GM04503 (cell line): Measurements from ENCODE around the gene ADO.
"Not testable (repeated sequence)": the region's sequence is repeated elsewhere in the genome, so short reads cannot be mapped to it uniquely, and the experiment has no call there.

ENCODE experiments used
- DNase-seq: peaks from one replicate; pipeline ENCODE4 v3.0.0-alpha.2; 2012; ENCODE audit warnings: low read depth

The ADO gene

DNA sequence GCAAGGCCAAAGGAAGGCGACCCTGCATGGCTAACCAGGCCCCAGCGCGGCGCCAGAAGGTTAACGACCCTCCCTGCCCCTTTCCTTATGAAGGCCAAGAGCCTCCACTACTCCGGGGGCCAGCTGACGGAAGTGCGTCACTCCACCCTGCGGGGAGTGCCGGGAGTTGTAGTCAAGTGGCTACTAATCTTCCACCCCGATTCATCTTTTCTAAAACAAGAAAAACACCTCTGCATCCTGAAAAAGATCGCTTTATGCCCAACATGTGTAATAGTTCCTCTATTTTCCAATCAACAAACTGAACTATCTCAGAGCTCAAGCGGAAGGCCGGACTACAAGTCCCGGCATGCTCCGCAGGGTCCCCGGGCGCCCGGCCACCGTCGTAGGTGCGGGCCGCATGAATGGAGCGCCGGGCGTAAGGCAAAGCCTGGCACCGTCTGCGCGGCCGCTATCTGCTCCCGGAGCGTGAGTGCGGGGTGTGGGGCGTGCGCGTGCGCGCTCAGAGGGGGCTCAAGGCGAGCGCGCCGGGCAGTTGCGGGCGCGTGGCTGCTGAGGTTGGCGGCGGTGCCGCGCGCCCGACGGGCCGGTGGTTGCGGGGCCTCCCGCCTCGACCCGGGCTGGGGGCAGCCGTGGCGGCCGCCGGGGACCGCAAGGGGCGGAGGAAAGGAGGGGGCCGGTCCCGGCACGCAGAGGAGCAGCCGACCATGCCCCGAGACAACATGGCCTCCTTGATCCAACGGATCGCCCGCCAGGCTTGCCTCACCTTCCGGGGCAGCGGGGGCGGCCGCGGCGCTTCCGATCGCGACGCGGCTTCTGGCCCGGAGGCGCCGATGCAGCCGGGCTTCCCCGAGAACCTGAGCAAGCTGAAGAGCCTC, at the start of gene ADO:
Gene ADO, plus strand, starts transcription at position 365 of the 875 bp plus-strand sequence. Its CDS starts 340 bp downstream, at position 705.
- no peak for DNase-seq

DNA sequence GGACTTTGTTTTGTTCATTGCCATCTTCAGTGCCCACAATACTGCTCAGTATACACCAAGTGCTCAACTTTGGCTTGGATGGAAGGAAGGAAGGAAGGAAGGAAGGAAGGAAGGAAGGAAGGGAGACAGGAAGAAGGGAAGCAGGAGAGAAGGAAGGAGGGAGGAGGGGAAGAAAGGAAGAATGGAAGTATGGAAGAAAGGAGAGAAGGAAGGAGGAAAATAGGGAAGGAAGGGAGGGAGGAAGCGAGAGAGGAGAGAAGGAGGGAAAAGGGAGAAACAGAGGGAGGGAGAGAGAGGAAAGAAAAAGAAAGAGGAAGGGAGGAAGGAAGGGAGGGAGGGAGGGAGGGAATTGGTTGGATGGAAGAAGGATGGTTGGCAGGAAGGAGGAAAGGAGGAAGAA, 49.6 kb upstream of the ADO start:
- no peak for DNase-seq

GRCh38 chr10:62755662-62756653, 48.6 kb upstream of the ADO start:
- no peak for DNase-seq

DNA sequence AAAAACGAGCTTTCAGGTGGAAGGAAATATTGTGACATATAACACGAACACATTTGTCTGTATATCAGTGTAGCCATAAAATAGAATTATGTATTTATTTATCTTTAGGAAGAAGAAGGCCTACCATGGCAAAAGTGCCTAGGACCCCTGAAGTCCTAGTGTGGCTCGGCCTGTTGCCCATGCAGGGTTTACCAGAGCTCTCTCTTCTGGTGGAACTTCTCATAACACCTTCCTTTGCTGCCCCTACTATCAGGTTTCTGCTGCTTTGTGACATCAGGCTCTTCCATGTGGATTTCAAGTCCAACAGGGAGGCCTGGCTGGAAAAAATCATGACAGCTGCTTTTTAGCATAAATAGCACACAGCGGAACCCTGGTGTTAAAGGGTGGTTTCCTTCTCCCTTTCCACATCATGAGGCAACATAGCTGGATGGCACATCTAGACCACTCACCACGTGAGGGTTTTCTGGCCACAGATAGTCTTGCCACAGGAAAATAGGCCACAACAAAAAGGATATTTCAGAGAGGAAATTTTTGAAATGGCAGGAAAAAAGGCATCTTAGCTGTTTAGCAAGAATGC, 44.8 kb upstream of the ADO start:
- DNase-seq = no peak

- DNase-seq = no peak
These were observed 44.1 kb upstream of the ADO start for GRCh38 chr10:62760401-62760800.

DNA sequence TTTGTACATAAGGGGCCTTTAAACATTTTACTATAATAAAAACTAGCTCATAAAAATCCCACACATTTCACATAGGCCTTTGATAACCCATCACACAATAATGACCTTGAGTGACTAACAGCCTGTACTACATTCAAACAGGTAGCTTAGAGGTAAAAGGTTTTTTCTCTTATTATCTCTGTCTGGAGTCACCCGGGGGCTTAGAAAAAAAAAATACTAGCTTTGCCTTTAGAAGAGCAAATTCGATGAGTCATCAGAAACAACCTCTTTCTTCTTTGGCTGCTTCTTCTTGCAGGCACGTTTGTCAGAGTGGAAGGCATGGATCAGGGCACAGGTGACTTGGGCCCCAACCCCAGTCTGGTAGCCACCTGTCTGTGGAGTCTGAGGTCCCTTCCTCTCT, 43.4 kb upstream of the ADO start:
- no peak for DNase-seq

GRCh38 chr10:62763155-62763554, 41.4 kb upstream of the ADO start:
- no peak for DNase-seq

GRCh38 chr10:62764011-62764410, 40.5 kb upstream of the ADO start:
- DNase-seq = no peak

- no peak for DNase-seq
These were observed 38.8 kb upstream of the ADO start for GRCh38 chr10:62765726-62766125.

DNA sequence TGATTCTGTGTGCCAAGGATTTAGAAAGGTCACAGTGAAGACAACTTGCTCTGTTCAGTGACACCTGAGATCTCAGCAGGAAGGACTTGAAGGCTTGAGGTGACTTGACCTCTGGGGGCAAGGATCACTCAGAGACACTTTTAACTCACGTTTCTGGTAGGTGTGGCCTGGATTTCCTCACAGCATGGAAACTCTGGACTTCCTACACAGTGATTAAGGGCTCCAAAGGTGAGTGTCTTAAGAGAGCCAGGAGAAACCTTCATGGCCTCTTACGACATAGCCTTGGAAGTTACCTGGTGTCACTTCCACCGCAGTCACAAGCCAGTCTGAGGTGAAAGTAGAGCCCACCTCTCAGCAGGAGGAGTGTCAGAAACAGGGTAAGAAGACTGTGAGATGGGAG, 38.1 kb upstream of the ADO start:
- DNase-seq = no peak

GRCh38 chr10:62769574-62770242, 34.8 kb upstream of the ADO start:
- no peak for DNase-seq

DNA sequence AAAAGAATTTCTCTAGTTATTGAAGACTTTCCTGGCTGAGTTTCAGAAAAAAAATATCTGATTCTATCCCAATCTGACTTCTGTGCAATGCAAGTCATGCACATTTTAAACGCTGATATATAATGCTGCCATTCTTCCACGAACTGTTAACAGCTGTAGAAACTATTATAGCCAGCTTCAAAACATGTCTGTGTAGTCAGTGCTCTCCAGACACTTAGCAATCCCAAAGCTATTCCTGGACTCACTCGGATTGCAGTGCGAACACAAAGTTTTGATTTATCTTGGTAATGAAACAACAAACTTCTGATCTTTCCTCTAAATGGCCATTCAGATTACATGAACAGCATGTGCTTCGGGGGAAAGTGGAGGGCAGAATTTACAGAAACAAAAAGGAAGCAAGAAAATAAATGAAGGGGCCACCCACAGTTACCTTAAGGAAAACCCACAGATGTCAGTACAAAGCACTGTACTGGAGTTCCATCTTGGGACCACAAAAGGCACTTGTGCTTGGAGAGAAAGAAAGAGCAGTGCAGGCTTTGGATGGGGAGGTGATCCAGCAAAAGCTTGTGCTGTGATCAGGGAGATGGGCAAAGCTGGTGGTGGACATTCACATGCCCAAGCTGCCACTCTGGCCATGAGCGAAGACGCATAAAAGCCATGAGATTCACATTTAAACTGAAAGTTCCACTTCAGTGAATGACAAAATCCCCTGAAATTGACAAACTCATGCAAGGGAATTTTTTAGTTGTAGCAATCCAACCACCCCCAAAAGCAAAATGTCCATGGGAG, 32.1 kb upstream of the ADO start:
- no peak for DNase-seq

DNA sequence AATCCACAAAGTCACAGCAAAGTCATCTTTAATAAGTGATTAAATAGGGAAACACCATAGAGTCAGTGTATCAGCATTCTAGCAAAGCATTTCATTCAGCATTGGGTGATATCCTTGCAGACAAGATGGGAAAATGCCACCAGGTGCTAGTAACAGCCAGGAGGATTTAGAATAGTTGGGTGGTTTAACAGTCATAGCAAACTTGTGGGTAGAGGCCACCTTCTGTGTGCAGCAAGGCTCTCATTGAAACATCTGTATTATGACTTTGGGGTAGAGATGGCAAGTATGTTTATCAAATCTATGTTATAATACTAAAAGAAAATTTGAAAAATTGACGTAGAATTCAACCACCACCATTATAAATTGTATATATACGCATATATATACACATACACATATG, 26.4 kb upstream of the ADO start:
- no peak for DNase-seq

DNA sequence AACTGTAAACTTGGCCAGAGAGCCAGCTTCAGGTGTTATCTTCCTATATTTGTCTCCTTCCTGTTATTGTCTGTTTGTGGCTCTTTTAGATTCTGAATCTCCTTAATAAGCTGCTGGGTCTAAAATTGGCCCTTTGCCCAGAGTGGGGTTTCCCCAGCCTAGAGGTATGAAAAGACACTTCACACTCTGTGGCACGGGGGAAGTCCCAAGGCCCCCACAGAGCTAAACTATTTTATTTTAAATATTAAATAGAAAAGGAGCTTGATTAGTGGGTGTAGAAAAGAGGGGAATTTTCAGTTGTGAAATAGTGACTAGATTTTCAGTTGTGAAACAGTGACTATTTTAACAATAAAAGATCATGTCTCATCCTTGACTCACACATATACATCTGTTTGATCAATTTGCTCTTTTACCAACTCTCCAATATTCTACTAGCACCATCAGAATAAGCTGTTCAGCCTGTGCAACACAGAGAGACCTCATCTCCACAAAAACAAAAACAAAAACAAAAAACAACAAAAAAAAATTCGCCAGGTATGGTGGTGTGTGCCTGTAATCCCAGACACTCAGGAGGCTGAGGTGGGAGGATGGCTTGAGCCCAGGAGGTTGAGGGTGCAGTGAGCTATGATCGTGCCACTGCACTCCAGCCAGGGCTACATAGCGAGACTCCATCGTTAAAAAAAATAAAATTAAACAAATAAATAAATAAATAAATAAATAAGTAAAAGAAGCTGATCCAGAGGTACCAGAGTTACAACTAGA, 24.9 kb upstream of the ADO start:
- no peak for DNase-seq

DNA sequence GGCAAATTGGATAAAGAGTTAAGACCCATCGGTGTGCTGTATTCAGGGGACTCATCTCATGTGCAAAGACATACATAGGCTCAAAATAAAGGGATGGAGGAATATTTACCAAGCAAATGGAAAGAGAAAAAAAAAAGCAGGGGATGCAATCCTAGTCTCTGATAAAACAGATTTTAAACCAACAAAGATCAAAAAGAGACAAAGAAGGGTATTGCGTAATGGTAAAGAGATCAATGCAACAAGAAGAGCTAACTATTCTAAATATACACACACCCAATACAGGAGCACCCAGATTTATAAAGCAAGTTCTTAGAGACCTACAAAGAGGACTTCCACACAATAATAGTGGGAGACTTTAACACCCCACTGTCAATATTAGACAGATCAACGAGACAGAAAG, 20.0 kb upstream of the ADO start:
- DNase-seq = not testable (repeated sequence)

GRCh38 chr10:62788285-62788684, 16.2 kb upstream of the ADO start:
- DNase-seq = not testable (repeated sequence)

DNA sequence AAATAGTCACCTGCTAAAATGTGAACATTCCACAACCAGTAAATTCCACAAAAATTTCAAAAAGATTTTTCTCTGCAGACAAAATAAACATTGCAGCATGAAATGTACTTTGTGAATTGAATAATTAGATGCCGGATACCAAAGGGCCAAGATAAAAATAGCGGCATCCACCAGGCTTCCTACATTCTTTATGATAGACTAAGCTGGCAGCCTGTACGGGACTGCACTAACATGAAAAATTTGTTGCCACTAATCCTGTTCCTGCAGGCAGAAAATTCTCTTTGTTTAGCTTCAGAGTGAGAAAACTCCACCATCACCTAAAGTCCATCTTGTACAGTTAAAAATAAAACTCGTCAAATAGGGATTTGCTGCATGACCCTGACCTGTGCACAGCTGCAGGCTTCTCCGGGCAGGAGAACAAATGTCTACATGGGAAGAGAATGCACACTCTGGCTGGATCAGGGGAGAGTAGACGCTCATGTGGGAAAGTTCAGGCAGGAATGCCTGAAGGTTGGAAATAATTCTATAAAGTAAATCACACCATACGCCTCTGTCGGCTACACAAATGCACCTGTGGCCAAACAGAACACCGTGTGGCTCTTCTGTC, 15.6 kb upstream of the ADO start:
- DNase-seq = no peak

GRCh38 chr10:62790019-62790555, 14.4 kb upstream of the ADO start:
- no peak for DNase-seq

DNA sequence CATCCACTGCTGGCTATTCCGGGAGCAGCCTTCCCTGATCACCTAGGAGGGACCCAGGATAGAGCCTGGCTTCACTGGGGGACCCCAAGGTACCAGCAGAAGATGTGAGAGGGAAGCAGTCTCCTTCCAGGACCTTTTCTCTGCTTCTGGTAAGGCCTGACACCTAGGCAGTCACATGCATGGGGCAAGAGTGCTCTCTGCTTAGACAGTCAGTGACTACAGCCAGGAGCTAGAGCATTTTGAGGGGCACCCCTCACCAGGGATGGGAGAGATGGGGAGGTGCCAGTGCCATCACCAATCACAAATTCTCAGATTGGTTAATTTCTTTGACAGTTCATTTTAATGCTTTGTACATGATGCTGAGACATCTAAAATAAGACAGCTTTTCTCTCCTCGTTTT, 13.9 kb upstream of the ADO start:
- no peak for DNase-seq

GRCh38 chr10:62792261-62792660, 12.3 kb upstream of the ADO start:
- no peak for DNase-seq
